K562 (cell line): ENCODE results near the gene DBP. TPM values are rescaled to one million over a fixed set of nuclear protein-coding genes. Genes with fewer than 3 reads are reported as not detected.
A peak's percentile ranks its signal among the peaks of the same experiment; 100 is the strongest.

Experiments
- BHLHE40 ChIP-seq: IDR thresholded peaks from 2 replicates; pipeline ENCODE4 v1.6.1; 2011; ENCODE audit warnings: low read length, improper control_type of control experiment
- EP400 ChIP-seq: fragments of 450-650 bp; IDR thresholded peaks from 2 replicates; pipeline ENCODE4 v1.6.1; 2017; ENCODE audit warnings: antibody characterized with exemption, mild to moderate bottlenecking, moderate library complexity
- GABPB1 ChIP-seq: sonication (generic); formaldehyde crosslinking; IDR thresholded peaks from 2 replicates; pipeline ENCODE4 v1.8.0; 2022; ENCODE audit warnings: mild to moderate bottlenecking, missing genetic modification reagents
- GABPB2 ChIP-seq: fragments of 250-450 bp; sonication (Bioruptor Pico); conservative IDR thresholded peaks from 2 replicates; pipeline ENCODE4 v1.5.1; 2021; ENCODE audit warnings: mild to moderate bottlenecking
- HEY1 ChIP-seq: fragments of 250-450 bp; sonication (Bioruptor Pico); IDR thresholded peaks from 2 replicates; pipeline ENCODE4 v1.5.0; 2020; ENCODE audit warnings: mild to moderate bottlenecking, moderate library complexity, borderline replicate concordance
- HOXB6 ChIP-seq: fragments of 250-450 bp; sonication (Bioruptor Pico); IDR thresholded peaks from 2 replicates; pipeline ENCODE4 v1.5.1; 2022; ENCODE audit warnings: mild to moderate bottlenecking, borderline replicate concordance
- PBX2 ChIP-seq, 2 experiments: IDR thresholded peaks in 1 of 2; conservative IDR thresholded peaks in 1 of 2; 2 replicates each; pipeline ENCODE4 v1.6.1; 2016; ENCODE audit warnings: low read depth in 2 of 2, mild to moderate bottlenecking in 1 of 2, missing compliant biosample characterization in 1 of 2, missing genetic modification characterization in 1 of 2, moderate library complexity in 1 of 2
- REST ChIP-seq, 2 experiments: fragments of 450-650 bp; formaldehyde crosslinking in 1 of 2; IDR thresholded peaks; 2 replicates each; pipeline versions ENCODE4 v1.4.0 to v1.6.1; 2014 to 2020; ENCODE audit warnings: mild to moderate bottlenecking in 2 of 2, borderline replicate concordance in 1 of 2, low read depth in 1 of 2
- ZMIZ1 ChIP-seq, 2 experiments: fragments of 150-350 bp in 1 of 2; IDR thresholded peaks; 2 replicates each; pipeline ENCODE4 v1.6.1; 2012 to 2016; ENCODE audit warnings: low read depth in 2 of 2, low read length in 2 of 2, mild to moderate bottlenecking in 1 of 2, moderate library complexity in 1 of 2
- ZNF146 ChIP-seq: IDR thresholded peaks from one replicate; pipeline ENCODE4 v1.6.1; 2018; ENCODE audit warnings: missing compliant biosample characterization; ENCODE audit not compliant: unreplicated experiment
- ZNF197 ChIP-seq: fragments of 200-800 bp; sonication (Bioruptor generic); IDR thresholded peaks from 2 replicates; pipeline ENCODE4 v1.6.1; 2016; ENCODE audit warnings: low read depth, missing genetic modification characterization, missing compliant biosample characterization
- polyA plus RNA-seq, 8 experiments: library from polyadenylated mRNA; depleted of rRNA in 4 of 8; stranded (reverse) in 5 of 8; unstranded in 3 of 8; fragments of >200 nt; fragmentation: Nextera tagmentation in 2 of 8; fragmentation: Illumina TruSeq in 1 of 8; extraction: Ambion mirVana in 2 of 8; extraction: Trizol in 1 of 8; gene quantifications; 2 replicates each; pipeline versions ENCODE4 v1.2.1 to v1.2.3, GENCODE V29; 2011 to 2014; ENCODE audit warnings: inconsistent platforms in 1 of 8, missing spikeins in 1 of 8
- total RNA-seq, 7 experiments: library from RNA; depleted of rRNA in 6 of 7; stranded (reverse); fragments of >200 nt in 6 of 7; fragmentation: Illumina TruSeq in 2 of 7; extraction: Trizol in 2 of 7; gene quantifications; 2 replicates each; pipeline versions ENCODE4 v1.2.1 to v1.2.3, GENCODE V29; 2011 to 2021; ENCODE audit warnings: low replicate concordance in 1 of 7

The DBP gene
- total and polyA plus RNA-seq, 9 of the 15 experiments (the other 6 are each of a cell fraction or from before 2014, with no cell fraction given): 0.25 to 5.5 (median 1.8) TPM

GRCh38 chr19:48619692-48620585, 17.2 kb downstream of the DBP start (continued):
- TF ChIP-seq GABPB1: no peak
- no peak for TF ChIP-seq EP400
- TF ChIP-seq ZNF146 (CRISPR knock-in tag): no peak
- no peak for TF ChIP-seq ZMIZ1 (IDR thresholded peaks at IDR 0.05; ENCODE audit: low read depth in 2 of 2, low read length in 2 of 2)
- 0 out of 2 replicates have a peak, but pooled peaks have one; percentile 77 for TF ChIP-seq HEY1 (CRISPR knock-in tag)
- TF ChIP-seq BHLHE40: no peak
- no peak for TF ChIP-seq GABPB2
- TF ChIP-seq ZNF197: no peak
- TF ChIP-seq PBX2 (CRISPR knock-in tag; IDR thresholded peaks at IDR 0.05; ENCODE audit: low read depth): no peak
- no peak for TF ChIP-seq PBX2 (tag; conservative IDR thresholded peaks at IDR 0.05; ENCODE audit: low read depth)
- no peak for TF ChIP-seq REST (IDR thresholded peaks at IDR 0.05; ENCODE audit: borderline replicate concordance)
- TF ChIP-seq REST (CRISPR knock-in tag; IDR thresholded peaks at IDR 0.05; ENCODE audit: low read depth): no peak
- TF ChIP-seq HOXB6 (CRISPR knock-in tag): no peak
